ENCODE data around the gene ILF2.
"Not testable (repeated sequence)": the region's sequence is repeated elsewhere in the genome, so short reads cannot be mapped to it uniquely, and the experiment has no call there.

ILF2 gene

DNA sequence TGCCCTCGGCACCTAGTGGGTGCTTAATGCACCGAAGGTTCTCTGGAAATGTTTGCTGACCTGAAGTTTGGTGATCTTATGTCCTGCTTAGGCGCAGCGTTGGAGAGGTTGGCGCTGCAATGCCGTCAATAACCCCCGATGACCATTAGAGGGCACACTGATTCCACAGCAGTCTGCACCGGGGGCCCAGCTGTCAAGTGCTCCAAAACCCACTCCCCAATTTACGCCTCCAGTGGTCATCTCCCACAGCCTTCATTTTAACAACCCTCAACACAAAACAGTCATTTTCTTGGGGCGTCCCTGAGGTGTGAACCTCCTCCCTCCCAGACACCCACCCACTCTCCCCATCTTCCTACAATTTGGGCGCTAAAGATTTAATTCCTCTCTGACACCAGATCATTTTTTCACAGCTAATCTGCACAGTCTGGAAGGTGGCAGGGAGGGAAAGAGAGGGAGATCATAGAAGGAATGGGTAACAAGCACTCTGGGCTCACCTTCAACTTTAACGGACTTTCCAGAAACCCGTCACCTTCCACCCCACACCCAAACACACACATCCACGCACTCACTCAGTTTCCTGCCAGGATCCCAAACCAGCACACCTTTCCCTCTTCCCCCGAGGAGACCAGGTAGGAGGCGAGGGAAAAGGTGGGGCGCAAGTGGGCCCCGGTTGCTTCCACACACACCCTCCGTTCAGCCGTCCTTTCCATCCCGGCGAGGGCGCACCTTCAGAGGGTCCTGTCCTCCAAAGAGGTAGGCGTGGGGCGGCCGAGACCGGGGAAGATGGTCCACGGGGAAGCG is 7.1 kb upstream of the ILF2 start:
- Histone ChIP-seq H3K56ac (ENCODE audit: low read length) (peak overlapping the region; percentile 95), H2AK5ac (ENCODE audit: low read length) (no peak overlapping the region), H2BK5ac (ENCODE audit: low read length) (no peak overlapping the region), H3K27me3 (ENCODE audit: insufficient read depth, low read length, poor library complexity) (no peaks in the 10 kb centered on the region), H3K36me3 (ENCODE audit: control insufficient read depth, insufficient read depth, low read length) (no peaks in the 10 kb centered on the region), H3K4me3 (ENCODE audit: low read length) (peak overlapping the region; percentile 45), H4K8ac (ENCODE audit: low read depth, low read length) (no peak overlapping the region), H3K79me2 (ENCODE audit: control insufficient read depth, insufficient read depth, low read length) (no peaks in the 10 kb centered on the region), H3K23ac (ENCODE audit: low read length) (peak overlapping the region; percentile 74), H3K4me1 (ENCODE audit: control insufficient read depth, low read depth, low read length) (peaks cover 3% of the 10 kb centered on the region), H3K4me2 (ENCODE audit: low read length) (peak overlapping the region; percentile 95), H3K79me1 (ENCODE audit: low read length) (no peaks in the 10 kb centered on the region), H3K18ac (ENCODE audit: low read length) (no peak overlapping the region), H2BK15ac (replicated peaks; ENCODE audit: low read depth) (no peak overlapping the region), H4K5ac (ENCODE audit: low read length) (no peak overlapping the region), H3K27ac (ENCODE audit: low read depth, low read length) (no peak overlapping the region), H2BK120ac (ENCODE audit: low read depth, low read length) (no peak overlapping the region), H3K4ac (ENCODE audit: low read depth, low read length) (no peak overlapping the region), H3K9ac (ENCODE audit: low read length) (peak overlapping the region; percentile 82)
- no CpG with 5 or more reads among the region's 29 CpGs for WGBS (ENCODE audit: extremely low coverage, insufficient coverage, low lambda C conversion rate)
- DNase-seq, result peak; percentile 79

DNA sequence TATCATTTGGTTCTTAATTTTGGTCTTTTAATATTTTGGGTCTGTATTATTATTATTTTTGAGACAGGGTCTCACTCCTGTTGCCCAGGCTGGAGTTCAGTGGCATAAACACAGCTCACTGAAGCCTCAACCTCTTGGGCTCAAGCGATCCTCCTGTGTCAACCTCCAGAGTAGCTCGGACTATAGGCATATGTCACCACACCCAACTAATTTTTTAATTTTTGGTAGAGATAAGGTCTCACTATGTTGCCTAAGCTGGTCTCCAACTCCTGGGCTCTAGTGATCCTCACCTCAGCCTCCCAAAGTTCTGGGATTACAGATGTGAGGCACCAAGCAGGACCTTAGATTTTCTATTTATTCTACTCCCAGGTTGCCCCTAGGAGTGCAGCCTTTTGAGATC is 2.7 kb upstream of the ILF2 start:
- Histone ChIP-seq H3K4me1 (ENCODE audit: control insufficient read depth, low read depth, low read length) (peaks cover 3% of the 10 kb centered on the region), H2BK5ac (ENCODE audit: low read length) (no peak overlapping the region), H3K18ac (ENCODE audit: low read length) (no peak overlapping the region), H3K4ac (ENCODE audit: low read depth, low read length) (no peak overlapping the region), H3K4me2 (ENCODE audit: low read length) (no peak overlapping the region), H3K23ac (ENCODE audit: low read length) (no peak overlapping the region), H2AK5ac (ENCODE audit: low read length) (no peak overlapping the region), H3K27me3 (ENCODE audit: insufficient read depth, low read length, poor library complexity) (no peaks in the 10 kb centered on the region), H3K4me3 (ENCODE audit: low read length) (no peak overlapping the region), H4K8ac (ENCODE audit: low read depth, low read length) (no peak overlapping the region), H3K79me2 (ENCODE audit: control insufficient read depth, insufficient read depth, low read length) (peaks cover 22% of the 10 kb centered on the region), H3K79me1 (ENCODE audit: low read length) (peaks cover 2% of the 10 kb centered on the region), H3K36me3 (ENCODE audit: control insufficient read depth, insufficient read depth, low read length) (peaks cover 1% of the 10 kb centered on the region), H2BK15ac (replicated peaks; ENCODE audit: low read depth) (no peak overlapping the region), H2BK120ac (ENCODE audit: low read depth, low read length) (no peak overlapping the region), H4K5ac (ENCODE audit: low read length) (no peak overlapping the region), H3K9ac (ENCODE audit: low read length) (no peak overlapping the region), H3K27ac (ENCODE audit: low read depth, low read length) (no peak overlapping the region), H3K56ac (ENCODE audit: low read length) (no peak overlapping the region)
- no peak for DNase-seq
- WGBS (ENCODE audit: extremely low coverage, insufficient coverage, low lambda C conversion rate), result no CpG with 5 or more reads among the region's 2 CpGs

DNA sequence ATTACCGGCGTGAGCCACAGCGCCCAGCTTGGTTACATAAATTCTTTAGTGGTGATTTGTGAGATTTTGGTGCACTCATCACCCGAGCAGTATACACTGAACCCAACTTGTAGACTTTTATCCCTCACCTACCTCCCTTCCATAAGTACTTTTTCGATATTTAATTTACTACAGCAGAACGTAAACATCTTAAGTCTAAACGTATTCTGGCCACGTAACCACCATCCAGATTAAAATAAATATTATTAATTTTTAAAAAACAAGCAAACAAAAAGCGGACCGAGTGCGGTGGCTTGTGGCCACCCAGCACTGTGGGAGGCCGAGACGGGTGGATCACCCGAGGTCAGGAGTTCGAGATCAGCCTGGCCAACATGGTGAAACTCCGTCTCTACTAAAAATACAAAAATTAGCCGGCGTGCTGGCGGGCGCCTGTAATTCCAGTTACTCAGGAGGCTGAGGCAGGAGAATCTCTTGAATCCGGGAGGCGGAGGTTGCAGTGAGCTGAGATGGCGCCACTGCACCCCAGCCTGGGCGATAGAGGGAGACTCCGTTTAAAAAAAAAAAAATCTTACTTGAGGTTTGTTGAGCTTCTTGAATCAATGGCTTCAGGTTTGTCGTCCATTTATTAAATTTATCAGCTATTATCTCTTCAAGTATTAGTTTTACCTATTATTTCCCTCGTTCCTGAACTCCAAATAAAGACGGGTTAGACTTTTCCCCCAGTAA is 998 bp upstream of the ILF2 start:
- Histone ChIP-seq H3K79me2 (ENCODE audit: control insufficient read depth, insufficient read depth, low read length) (peaks cover 28% of the 10 kb centered on the region), H3K9ac (ENCODE audit: low read length) (peak overlapping the region; percentile 81), H3K56ac (ENCODE audit: low read length) (peak overlapping the region; percentile 83), H3K4me3 (ENCODE audit: low read length) (peak overlapping the region; percentile 74), H4K5ac (ENCODE audit: low read length) (peak overlapping the region; percentile 72), H3K27ac (ENCODE audit: low read depth, low read length) (peak overlapping the region; percentile 3), H3K4me2 (ENCODE audit: low read length) (peak overlapping the region; percentile 91)
- H2AK5ac ChIP-seq (ENCODE audit: low read length); H3K18ac ChIP-seq (ENCODE audit: low read length); H4K8ac ChIP-seq (ENCODE audit: low read depth, low read length); H2BK120ac ChIP-seq (ENCODE audit: low read depth, low read length); H3K79me1 ChIP-seq (ENCODE audit: low read length); H3K23ac ChIP-seq (ENCODE audit: low read length); DNase-seq; H2BK5ac ChIP-seq (ENCODE audit: low read length); H3K36me3 ChIP-seq (ENCODE audit: control insufficient read depth, insufficient read depth, low read length); H3K4ac ChIP-seq (ENCODE audit: low read depth, low read length); H3K4me1 ChIP-seq (ENCODE audit: control insufficient read depth, low read depth, low read length); H2BK15ac ChIP-seq (replicated peaks; ENCODE audit: low read depth); H3K27me3 ChIP-seq (ENCODE audit: insufficient read depth, low read length, poor library complexity): not testable (repeated sequence)
- WGBS (ENCODE audit: extremely low coverage, insufficient coverage, low lambda C conversion rate), result no CpG with 5 or more reads among the region's 28 CpGs

DNA sequence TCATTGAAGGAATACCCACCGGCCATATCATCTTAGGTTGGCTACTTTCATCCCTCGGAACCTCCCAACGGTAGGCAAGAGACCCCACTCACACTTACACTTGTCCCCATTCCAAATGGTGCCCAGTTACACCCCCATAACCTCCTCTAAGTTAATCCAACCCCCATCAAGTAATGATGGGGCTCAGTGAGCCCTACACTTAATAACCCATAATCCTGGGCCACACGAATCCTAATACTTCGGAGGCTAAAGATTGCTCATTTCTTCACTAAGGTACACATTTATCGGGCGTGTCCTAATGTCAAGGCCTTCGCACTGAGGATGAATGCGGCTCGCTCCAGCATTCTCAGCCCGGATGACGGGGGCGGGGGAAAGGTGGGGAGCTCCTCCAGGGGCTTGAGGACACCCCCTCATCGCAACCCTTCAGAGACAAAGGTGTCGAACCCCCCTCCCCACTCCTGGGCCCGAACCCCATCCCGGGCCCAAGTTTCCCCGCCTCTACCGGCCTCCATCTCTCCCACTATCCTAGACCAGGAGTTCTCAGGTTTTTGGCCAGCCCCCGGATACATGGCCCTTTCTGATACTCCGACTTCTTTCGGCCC is 435 bp downstream of the ILF2 start:
- Histone ChIP-seq H3K9ac (ENCODE audit: low read length) (peak overlapping the region; percentile 96), H2AK5ac (ENCODE audit: low read length) (peak overlapping the region; percentile 71), H3K79me1 (ENCODE audit: low read length) (peaks cover 8% of the 10 kb centered on the region), H2BK5ac (ENCODE audit: low read length) (no peak overlapping the region), H3K27me3 (ENCODE audit: insufficient read depth, low read length, poor library complexity) (no peaks in the 10 kb centered on the region), H3K23ac (ENCODE audit: low read length) (peak overlapping the region; percentile 32), H3K56ac (ENCODE audit: low read length) (peak overlapping the region; percentile 85), H3K4me3 (ENCODE audit: low read length) (peak overlapping the region; percentile 97), H4K5ac (ENCODE audit: low read length) (peak overlapping the region; percentile 1), H2BK15ac (replicated peaks; ENCODE audit: low read depth) (no peak overlapping the region), H3K4me1 (ENCODE audit: control insufficient read depth, low read depth, low read length) (no peaks in the 10 kb centered on the region), H3K4me2 (ENCODE audit: low read length) (peak overlapping the region; percentile 77), H3K18ac (ENCODE audit: low read length) (peak overlapping the region; percentile 94), H2BK120ac (ENCODE audit: low read depth, low read length) (peak overlapping the region; percentile 64), H3K4ac (ENCODE audit: low read depth, low read length) (peak overlapping the region; percentile 28), H3K27ac (ENCODE audit: low read depth, low read length) (no peak overlapping the region), H3K79me2 (ENCODE audit: control insufficient read depth, insufficient read depth, low read length) (peaks cover 28% of the 10 kb centered on the region), H4K8ac (ENCODE audit: low read depth, low read length) (no peak overlapping the region), H3K36me3 (ENCODE audit: control insufficient read depth, insufficient read depth, low read length) (peaks cover 13% of the 10 kb centered on the region)
- no CpG with 5 or more reads among the region's 22 CpGs for WGBS (ENCODE audit: extremely low coverage, insufficient coverage, low lambda C conversion rate)
- no peak for DNase-seq

- H2BK5ac ChIP-seq (ENCODE audit: low read length), result no peak overlapping the region
- DNase-seq, result no peak
- no peaks in the 10 kb centered on the region for H3K4me1 ChIP-seq (ENCODE audit: control insufficient read depth, low read depth, low read length)
- no peak overlapping the region for H4K8ac ChIP-seq (ENCODE audit: low read depth, low read length)
- H3K79me1 ChIP-seq (ENCODE audit: low read length), result peaks cover 8% of the 10 kb centered on the region
- H3K27me3 ChIP-seq (ENCODE audit: insufficient read depth, low read length, poor library complexity), result no peaks in the 10 kb centered on the region
- no CpG with 5 or more reads among the region's 6 CpGs for WGBS (ENCODE audit: extremely low coverage, insufficient coverage, low lambda C conversion rate)
- H2BK120ac ChIP-seq (ENCODE audit: low read depth, low read length), result no peak overlapping the region
- peaks cover 15% of the 10 kb centered on the region for H3K36me3 ChIP-seq (ENCODE audit: control insufficient read depth, insufficient read depth, low read length)
- H2BK15ac ChIP-seq (replicated peaks; ENCODE audit: low read depth), result no peak overlapping the region
- H3K4ac ChIP-seq (ENCODE audit: low read depth, low read length), result no peak overlapping the region
- H3K18ac ChIP-seq (ENCODE audit: low read length), result no peak overlapping the region
- no peak overlapping the region for H4K5ac ChIP-seq (ENCODE audit: low read length)
- peak overlapping the region; percentile 96 for H3K9ac ChIP-seq (ENCODE audit: low read length)
- no peak overlapping the region for H2AK5ac ChIP-seq (ENCODE audit: low read length)
- H3K4me3 ChIP-seq (ENCODE audit: low read length), result peak overlapping the region; percentile 97
- peak overlapping the region; percentile 77 for H3K4me2 ChIP-seq (ENCODE audit: low read length)
- H3K27ac ChIP-seq (ENCODE audit: low read depth, low read length), result no peak overlapping the region
- peak overlapping the region; percentile 85 for H3K56ac ChIP-seq (ENCODE audit: low read length)
- H3K23ac ChIP-seq (ENCODE audit: low read length), result no peak overlapping the region
- H3K79me2 ChIP-seq (ENCODE audit: control insufficient read depth, insufficient read depth, low read length), result peaks cover 28% of the 10 kb centered on the region
Measured at GRCh38 chr1:153669606-153670005, 1.2 kb downstream of the ILF2 start.

Measured in mesendoderm (in vitro differentiated cells).